ENCODE data around the gene DYTN.

Gene DYTN

DNA sequence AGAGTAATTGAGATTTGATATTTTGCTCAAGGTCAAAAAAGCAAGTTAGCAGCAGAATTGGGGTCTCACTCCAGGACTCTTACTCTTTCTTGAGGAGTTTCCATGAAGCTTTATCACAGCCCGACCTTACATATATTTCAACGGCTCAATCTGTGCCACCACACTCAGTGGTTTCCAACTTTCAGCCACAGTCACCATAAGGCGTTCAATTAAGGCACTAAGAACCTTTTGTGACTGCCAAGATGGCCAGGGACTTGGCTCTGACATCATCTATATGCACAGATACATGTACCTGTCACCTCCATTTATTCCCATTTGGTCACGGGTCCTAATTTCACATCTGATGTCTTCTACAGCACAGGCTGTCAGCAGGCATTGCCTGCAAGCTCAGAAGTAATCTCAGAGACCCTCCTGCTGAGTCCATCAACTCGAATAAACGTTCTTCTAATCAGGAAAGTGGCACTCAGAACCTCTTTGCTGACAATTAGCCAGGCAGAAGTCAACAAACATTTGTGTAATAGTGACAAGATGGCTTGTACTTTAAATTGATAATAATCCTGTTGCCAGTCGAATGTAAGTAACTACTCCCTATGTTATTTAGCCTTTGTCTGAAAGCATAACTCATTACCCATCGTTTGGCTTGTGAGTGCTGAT lies 16.1 kb downstream of the DYTN start:
- no peaks in the 10 kb centered on the region for H3K27me3 ChIP-seq (replicated peaks; ENCODE audit: control insufficient read depth, insufficient read depth, low read length, poor library complexity, severe bottlenecking)

DNA sequence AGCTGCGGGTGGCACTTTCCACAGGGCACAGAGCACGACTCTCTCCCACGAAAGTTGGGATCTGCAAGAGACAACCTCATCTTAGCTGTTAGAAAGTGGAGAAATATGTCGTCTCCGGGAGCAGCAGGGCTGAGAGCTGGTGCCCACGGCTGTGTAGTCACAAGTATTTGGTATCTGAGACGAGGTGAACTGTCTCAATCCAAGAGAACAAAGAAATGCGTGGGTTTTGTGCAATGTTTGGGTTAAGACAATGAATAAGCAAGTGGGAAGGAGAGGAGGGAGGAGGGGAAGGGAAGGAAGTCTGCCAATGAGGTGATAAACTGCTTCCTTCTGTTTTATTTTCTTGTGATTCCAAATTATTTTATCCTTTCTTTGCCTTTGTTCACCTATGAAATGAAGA lies 18.0 kb downstream of the DYTN start:
- Histone ChIP-seq H3K36me3 (ENCODE audit: control insufficient read depth, insufficient read depth, low read length) (no peaks in the 10 kb centered on the region), H3K27me3 (replicated peaks; ENCODE audit: control insufficient read depth, insufficient read depth, low read length, poor library complexity, severe bottlenecking) (no peaks in the 10 kb centered on the region), H3K9me3 (ENCODE audit: control insufficient read depth, low read length) (no peaks in the 10 kb centered on the region), H3K4me1 (ENCODE audit: control insufficient read depth, insufficient read depth, low read length, poor library complexity, severe bottlenecking) (no peaks in the 10 kb centered on the region), H3K4me3 (ENCODE audit: insufficient read depth, low read depth, low read length, poor library complexity, severe bottlenecking) (no peak overlapping the region), H3K27ac (ENCODE audit: insufficient read depth, low read length, poor library complexity, severe bottlenecking) (no peak overlapping the region)
- no peak for DNase-seq

More for the DNA sequence above, 16.1 kb downstream of the DYTN start:
- Histone ChIP-seq H3K27ac (ENCODE audit: insufficient read depth, low read length, poor library complexity, severe bottlenecking) (no peak overlapping the region), H3K4me3 (ENCODE audit: insufficient read depth, low read depth, low read length, poor library complexity, severe bottlenecking) (no peak overlapping the region), H3K9me3 (ENCODE audit: control insufficient read depth, low read length) (no peaks in the 10 kb centered on the region), H3K36me3 (ENCODE audit: control insufficient read depth, insufficient read depth, low read length) (no peaks in the 10 kb centered on the region), H3K4me1 (ENCODE audit: control insufficient read depth, insufficient read depth, low read length, poor library complexity, severe bottlenecking) (no peaks in the 10 kb centered on the region)
- DNase-seq, result no peak

DNA sequence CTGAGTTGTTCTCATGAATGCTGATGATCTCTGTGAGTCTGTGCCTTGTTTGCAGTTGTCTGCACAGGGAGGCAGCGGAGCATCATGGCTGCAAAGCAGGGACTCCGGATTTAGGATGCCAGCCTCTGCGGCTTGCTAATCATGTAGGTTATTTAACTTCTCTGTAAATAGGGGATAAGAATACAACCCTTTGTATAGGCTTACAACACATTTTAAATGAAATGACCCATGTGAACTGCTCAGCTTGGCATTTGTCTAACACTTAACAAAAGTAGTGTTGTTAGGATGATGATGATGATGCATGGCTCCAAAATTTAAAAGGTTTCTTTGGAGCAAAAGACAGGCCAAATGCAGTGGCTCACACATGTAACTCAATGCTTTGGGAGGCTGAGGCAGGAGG lies 19.4 kb downstream of the DYTN start:
- H3K4me1 ChIP-seq (ENCODE audit: control insufficient read depth, insufficient read depth, low read length, poor library complexity, severe bottlenecking), result no peaks in the 10 kb centered on the region
- no peak overlapping the region for H3K27ac ChIP-seq (ENCODE audit: insufficient read depth, low read length, poor library complexity, severe bottlenecking)
- H3K4me3 ChIP-seq (ENCODE audit: insufficient read depth, low read depth, low read length, poor library complexity, severe bottlenecking), result no peak overlapping the region
- H3K9me3 ChIP-seq (ENCODE audit: control insufficient read depth, low read length), result no peaks in the 10 kb centered on the region
- no peak for DNase-seq
- H3K36me3 ChIP-seq (ENCODE audit: control insufficient read depth, insufficient read depth, low read length), result no peaks in the 10 kb centered on the region
- no peaks in the 10 kb centered on the region for H3K27me3 ChIP-seq (replicated peaks; ENCODE audit: control insufficient read depth, insufficient read depth, low read length, poor library complexity, severe bottlenecking)

DNA sequence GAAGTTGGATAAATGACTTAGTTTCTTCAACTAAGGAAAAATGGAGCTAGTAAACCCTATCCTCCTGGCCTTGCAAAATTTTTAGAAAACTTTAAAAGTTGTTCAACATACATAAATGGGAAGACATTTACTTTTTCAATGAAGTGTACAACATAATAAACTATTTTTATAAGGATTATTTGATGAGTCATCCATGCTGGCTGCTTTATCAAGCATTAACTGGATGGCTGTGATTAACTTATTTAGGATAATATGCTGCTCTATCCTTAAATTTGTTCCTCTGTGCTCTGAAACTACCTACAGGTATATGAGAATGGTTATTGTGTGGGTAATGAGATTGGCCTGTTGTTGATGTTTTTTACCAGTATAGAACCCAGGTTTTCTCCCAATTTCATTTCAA lies 21.3 kb downstream of the DYTN start:
- Histone ChIP-seq H3K9me3 (ENCODE audit: control insufficient read depth, low read length) (no peaks in the 10 kb centered on the region), H3K27ac (ENCODE audit: insufficient read depth, low read length, poor library complexity, severe bottlenecking) (no peak overlapping the region), H3K4me1 (ENCODE audit: control insufficient read depth, insufficient read depth, low read length, poor library complexity, severe bottlenecking) (no peaks in the 10 kb centered on the region), H3K27me3 (replicated peaks; ENCODE audit: control insufficient read depth, insufficient read depth, low read length, poor library complexity, severe bottlenecking) (no peaks in the 10 kb centered on the region), H3K36me3 (ENCODE audit: control insufficient read depth, insufficient read depth, low read length) (no peaks in the 10 kb centered on the region), H3K4me3 (ENCODE audit: insufficient read depth, low read depth, low read length, poor library complexity, severe bottlenecking) (no peak overlapping the region)
- DNase-seq, result no peak

DNA sequence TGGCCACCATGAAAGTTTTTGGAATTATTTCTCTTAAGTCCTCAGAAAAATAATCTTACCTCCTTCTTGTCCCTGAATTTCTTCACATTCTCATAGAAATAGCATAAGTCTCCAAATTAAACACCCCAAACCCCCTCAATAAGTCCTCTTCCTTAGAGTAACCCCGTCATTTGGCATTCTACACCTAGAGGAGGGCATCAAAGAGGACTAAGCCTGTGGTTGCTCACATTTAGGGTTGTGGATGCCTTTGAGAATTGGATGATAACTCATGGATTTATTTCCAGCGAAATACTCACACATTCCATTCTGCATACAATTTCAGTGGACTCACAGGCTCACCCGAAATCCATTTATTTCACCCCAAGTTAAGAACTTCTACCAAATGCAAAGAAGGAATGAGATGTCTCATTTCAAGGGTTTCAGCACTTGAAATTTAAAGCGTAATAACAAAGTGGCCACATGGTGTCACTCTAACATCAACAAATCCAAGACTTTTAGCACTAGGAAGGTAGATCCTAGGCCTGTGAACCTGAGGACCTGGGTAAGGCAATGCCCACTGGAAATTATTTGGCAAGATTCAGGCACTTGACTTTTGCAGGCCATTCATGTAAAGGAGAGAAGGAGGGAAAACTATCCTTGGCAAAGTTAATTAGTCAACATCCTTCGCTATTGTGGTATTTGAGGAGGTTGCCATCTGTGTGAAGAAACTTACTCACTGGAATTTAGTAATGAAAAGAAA lies 24.6 kb downstream of the DYTN start:
- no peaks in the 10 kb centered on the region for H3K9me3 ChIP-seq (ENCODE audit: control insufficient read depth, low read length)
- no peaks in the 10 kb centered on the region for H3K36me3 ChIP-seq (ENCODE audit: control insufficient read depth, insufficient read depth, low read length)
- H3K27ac ChIP-seq (ENCODE audit: insufficient read depth, low read length, poor library complexity, severe bottlenecking), result no peak overlapping the region
- H3K27me3 ChIP-seq (replicated peaks; ENCODE audit: control insufficient read depth, insufficient read depth, low read length, poor library complexity, severe bottlenecking), result no peaks in the 10 kb centered on the region
- DNase-seq, result peak in 1 of 3 donors; percentile 5
- H3K4me1 ChIP-seq (ENCODE audit: control insufficient read depth, insufficient read depth, low read length, poor library complexity, severe bottlenecking), result no peaks in the 10 kb centered on the region
- no peak overlapping the region for H3K4me3 ChIP-seq (ENCODE audit: insufficient read depth, low read depth, low read length, poor library complexity, severe bottlenecking)

DNA sequence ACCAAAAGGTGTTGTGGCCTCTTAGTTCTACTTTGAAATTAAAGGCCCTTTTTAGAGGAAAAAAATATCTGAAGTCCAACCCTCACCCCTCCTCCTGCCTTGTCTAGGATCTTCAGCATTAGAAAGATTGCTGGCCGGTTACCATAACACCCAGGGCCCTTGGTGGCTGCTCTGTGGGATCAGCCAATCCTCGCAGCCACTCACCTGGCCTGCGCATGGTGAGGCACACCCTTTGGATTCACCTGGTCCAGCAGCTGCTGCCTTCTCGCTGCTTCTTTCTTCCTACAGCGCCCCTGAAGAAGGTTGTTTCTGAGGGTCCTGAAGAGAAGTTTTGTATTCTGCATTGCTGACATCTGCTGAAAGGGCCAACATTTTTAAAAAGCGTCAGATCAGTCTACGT lies 25.2 kb downstream of the DYTN start:
- H3K36me3 ChIP-seq (ENCODE audit: control insufficient read depth, insufficient read depth, low read length), result no peaks in the 10 kb centered on the region
- no peak overlapping the region for H3K27ac ChIP-seq (ENCODE audit: insufficient read depth, low read length, poor library complexity, severe bottlenecking)
- no peaks in the 10 kb centered on the region for H3K9me3 ChIP-seq (ENCODE audit: control insufficient read depth, low read length)
- H3K4me3 ChIP-seq (ENCODE audit: insufficient read depth, low read depth, low read length, poor library complexity, severe bottlenecking), result no peak overlapping the region
- no peaks in the 10 kb centered on the region for H3K27me3 ChIP-seq (replicated peaks; ENCODE audit: control insufficient read depth, insufficient read depth, low read length, poor library complexity, severe bottlenecking)
- no peaks in the 10 kb centered on the region for H3K4me1 ChIP-seq (ENCODE audit: control insufficient read depth, insufficient read depth, low read length, poor library complexity, severe bottlenecking)
- no peak for DNase-seq

DNA sequence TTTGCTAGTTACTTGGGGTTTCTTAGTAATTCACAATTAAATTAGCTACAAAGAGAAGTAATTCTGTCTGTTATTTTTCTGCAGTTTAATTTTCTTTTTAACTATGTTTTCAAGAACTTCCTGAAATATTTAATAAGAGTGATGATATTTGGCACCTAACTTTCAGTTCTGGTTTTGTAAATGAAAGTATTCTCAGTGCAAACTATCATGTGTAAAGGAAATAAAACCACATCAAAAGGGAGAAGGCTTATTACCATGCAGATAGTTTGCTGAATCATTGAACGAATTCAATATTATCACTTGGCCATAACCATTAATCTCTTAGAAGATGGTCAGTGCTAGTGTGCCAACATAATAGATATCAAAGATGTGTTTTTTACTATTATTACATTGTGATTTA lies 29.2 kb downstream of the DYTN start:
- Histone ChIP-seq H3K27ac (ENCODE audit: insufficient read depth, low read length, poor library complexity, severe bottlenecking) (no peak overlapping the region), H3K4me3 (ENCODE audit: insufficient read depth, low read depth, low read length, poor library complexity, severe bottlenecking) (no peak overlapping the region), H3K27me3 (replicated peaks; ENCODE audit: control insufficient read depth, insufficient read depth, low read length, poor library complexity, severe bottlenecking) (peaks cover 6% of the 10 kb centered on the region), H3K36me3 (ENCODE audit: control insufficient read depth, insufficient read depth, low read length) (no peaks in the 10 kb centered on the region), H3K4me1 (ENCODE audit: control insufficient read depth, insufficient read depth, low read length, poor library complexity, severe bottlenecking) (no peaks in the 10 kb centered on the region), H3K9me3 (ENCODE audit: control insufficient read depth, low read length) (no peaks in the 10 kb centered on the region)
- no peak for DNase-seq

DNA sequence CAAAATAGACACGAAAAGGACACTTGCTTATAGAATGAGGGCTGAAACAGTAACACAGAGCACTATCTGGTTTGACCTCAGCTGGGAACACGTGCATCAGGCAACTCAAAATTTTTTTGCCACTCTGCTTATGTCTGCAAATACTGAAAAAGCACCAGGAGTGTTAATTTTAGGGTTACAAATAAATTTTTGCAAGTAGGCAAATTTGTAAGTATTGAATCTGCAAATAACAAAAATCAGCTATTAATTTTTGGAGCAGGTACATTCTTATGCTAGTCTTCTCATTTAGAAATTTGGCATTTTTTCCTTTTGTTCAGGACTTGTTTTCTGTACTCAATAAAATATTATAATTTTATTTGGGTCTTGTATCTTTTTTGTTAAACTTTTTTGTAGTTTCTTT lies 29.7 kb downstream of the DYTN start:
- no peak for DNase-seq

DNA sequence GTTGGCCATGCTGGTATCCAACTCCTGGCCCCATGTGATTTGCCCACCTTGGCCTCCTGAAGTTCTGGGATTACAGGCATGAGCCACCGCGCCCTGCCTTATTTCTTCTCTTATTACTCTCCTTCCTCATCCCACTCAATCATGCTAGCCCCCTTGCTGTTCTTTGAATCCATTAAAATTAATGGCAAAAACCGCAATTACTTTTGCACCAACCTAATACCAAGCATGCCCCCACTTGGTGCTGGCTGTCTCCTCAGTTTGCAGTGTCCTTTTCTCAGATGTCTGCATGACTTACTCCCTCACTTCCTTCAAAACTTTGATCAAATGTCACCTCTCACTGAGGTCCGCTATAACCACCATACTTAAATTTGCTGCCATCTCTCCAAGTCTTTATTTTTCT lies 34.6 kb downstream of the DYTN start:
- Histone ChIP-seq H3K27me3 (replicated peaks; ENCODE audit: control insufficient read depth, insufficient read depth, low read length, poor library complexity, severe bottlenecking) (peaks cover 6% of the 10 kb centered on the region), H3K4me1 (ENCODE audit: control insufficient read depth, insufficient read depth, low read length, poor library complexity, severe bottlenecking) (no peaks in the 10 kb centered on the region), H3K9me3 (ENCODE audit: control insufficient read depth, low read length) (no peaks in the 10 kb centered on the region), H3K27ac (ENCODE audit: insufficient read depth, low read length, poor library complexity, severe bottlenecking) (no peak overlapping the region), H3K4me3 (ENCODE audit: insufficient read depth, low read depth, low read length, poor library complexity, severe bottlenecking) (no peak overlapping the region), H3K36me3 (ENCODE audit: control insufficient read depth, insufficient read depth, low read length) (no peaks in the 10 kb centered on the region)
- DNase-seq, result no peak

More for the DNA sequence above, 29.7 kb downstream of the DYTN start:
- no peak overlapping the region for H3K27ac ChIP-seq (ENCODE audit: insufficient read depth, low read length, poor library complexity, severe bottlenecking)
- no peaks in the 10 kb centered on the region for H3K9me3 ChIP-seq (ENCODE audit: control insufficient read depth, low read length)
- H3K4me3 ChIP-seq (ENCODE audit: insufficient read depth, low read depth, low read length, poor library complexity, severe bottlenecking), result no peak overlapping the region
- peaks cover 6% of the 10 kb centered on the region for H3K27me3 ChIP-seq (replicated peaks; ENCODE audit: control insufficient read depth, insufficient read depth, low read length, poor library complexity, severe bottlenecking)
- no peaks in the 10 kb centered on the region for H3K36me3 ChIP-seq (ENCODE audit: control insufficient read depth, insufficient read depth, low read length)
- H3K4me1 ChIP-seq (ENCODE audit: control insufficient read depth, insufficient read depth, low read length, poor library complexity, severe bottlenecking), result no peaks in the 10 kb centered on the region

DNA sequence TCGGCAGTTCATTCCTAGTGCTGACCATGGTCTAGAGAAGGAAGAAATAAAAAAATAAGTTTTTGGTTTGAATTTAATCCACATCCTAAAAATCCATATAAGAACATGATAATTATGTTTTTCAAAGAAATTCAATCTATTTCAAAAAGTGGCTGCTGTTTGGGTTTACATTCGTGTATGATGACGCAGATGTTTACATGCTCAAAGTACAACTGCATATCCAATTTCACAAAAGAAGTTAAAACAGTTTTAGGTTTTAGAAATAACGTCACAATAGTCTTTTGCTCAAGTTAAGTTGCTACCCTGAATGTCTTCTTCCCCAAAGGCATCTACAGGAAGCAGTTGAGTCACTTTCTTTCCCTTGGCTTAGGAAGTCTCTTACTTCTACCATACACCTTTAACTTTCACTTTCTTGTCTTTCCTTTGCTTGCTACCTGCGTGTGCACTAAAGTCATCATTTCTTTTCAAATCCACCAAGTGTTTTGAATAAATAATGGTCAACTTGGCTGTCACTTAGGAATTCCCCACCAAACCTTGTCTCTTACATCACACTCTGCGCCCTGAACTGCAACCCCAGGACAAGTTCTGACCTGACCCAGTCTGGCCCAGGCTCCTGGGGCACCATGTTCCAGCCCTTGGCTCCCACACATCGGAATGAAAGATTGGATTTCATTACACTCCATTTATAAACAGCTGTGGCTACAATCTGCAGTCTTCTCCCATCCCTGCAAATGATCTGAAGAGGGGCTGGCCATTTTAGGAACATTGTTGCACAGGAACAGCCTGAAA lies 47.5 kb downstream of the DYTN start:
- peaks cover 4% of the 10 kb centered on the region for H3K27me3 ChIP-seq (replicated peaks; ENCODE audit: control insufficient read depth, insufficient read depth, low read length, poor library complexity, severe bottlenecking)
- DNase-seq, result no peak
- no peaks in the 10 kb centered on the region for H3K9me3 ChIP-seq (ENCODE audit: control insufficient read depth, low read length)
- H3K36me3 ChIP-seq (ENCODE audit: control insufficient read depth, insufficient read depth, low read length), result no peaks in the 10 kb centered on the region
- no peaks in the 10 kb centered on the region for H3K4me1 ChIP-seq (ENCODE audit: control insufficient read depth, insufficient read depth, low read length, poor library complexity, severe bottlenecking)
- H3K27ac ChIP-seq (ENCODE audit: insufficient read depth, low read length, poor library complexity, severe bottlenecking), result no peak overlapping the region
- no peak overlapping the region for H3K4me3 ChIP-seq (ENCODE audit: insufficient read depth, low read depth, low read length, poor library complexity, severe bottlenecking)

All from effector memory CD4-positive, alpha-beta T cell (primary cell).